ENCODE data around the gene NLN. TPM values are rescaled to one million over a fixed set of nuclear protein-coding genes. Genes with fewer than 3 reads are reported as not detected.

NLN gene
- total RNA-seq, 1 experiment from 2014 or later: 34.8 TPM

DNA sequence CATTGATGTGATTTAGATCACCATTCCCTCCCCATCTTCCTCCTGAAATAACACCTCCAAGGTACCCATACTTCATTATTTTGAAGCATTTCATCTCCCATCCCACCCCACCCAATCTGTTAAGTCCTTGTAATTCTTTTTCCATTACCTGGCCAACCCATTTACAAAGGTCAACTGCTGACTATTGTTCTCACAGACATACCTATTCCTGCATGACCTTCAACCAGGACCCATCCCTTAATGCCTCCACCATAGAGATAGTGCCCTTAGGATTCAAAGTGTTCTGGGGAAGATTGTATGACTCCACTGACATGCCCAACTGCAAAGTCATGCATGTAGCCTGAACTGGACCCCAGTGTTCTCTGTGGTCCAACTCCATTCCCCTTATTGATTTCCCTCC, 91.2 kb downstream of the NLN start:
- H3K4me3 Mint-ChIP-seq (ENCODE audit: unreplicated experiment): no peak overlapping the region
- TF ChIP-seq, protein P1, sequence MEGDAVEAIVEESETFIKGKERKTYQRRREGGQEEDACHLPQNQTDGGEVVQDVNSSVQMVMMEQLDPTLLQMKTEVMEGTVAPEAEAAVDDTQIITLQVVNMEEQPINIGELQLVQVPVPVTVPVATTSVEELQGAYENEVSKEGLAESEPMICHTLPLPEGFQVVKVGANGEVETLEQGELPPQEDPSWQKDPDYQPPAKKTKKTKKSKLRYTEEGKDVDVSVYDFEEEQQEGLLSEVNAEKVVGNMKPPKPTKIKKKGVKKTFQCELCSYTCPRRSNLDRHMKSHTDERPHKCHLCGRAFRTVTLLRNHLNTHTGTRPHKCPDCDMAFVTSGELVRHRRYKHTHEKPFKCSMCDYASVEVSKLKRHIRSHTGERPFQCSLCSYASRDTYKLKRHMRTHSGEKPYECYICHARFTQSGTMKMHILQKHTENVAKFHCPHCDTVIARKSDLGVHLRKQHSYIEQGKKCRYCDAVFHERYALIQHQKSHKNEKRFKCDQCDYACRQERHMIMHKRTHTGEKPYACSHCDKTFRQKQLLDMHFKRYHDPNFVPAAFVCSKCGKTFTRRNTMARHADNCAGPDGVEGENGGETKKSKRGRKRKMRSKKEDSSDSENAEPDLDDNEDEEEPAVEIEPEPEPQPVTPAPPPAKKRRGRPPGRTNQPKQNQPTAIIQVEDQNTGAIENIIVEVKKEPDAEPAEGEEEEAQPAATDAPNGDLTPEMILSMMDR (IDR thresholded peaks at IDR 0.05; ENCODE audit: insufficient read depth in 1 of 2, low read depth in 1 of 2, low read length in 1 of 2, severe bottlenecking in 1 of 2, unreplicated experiment in 1 of 2): no peak
- no peak overlapping the region for H3K4me3 ChIP-seq (ENCODE audit: low read depth, low read length)
- H3K4me1 Mint-ChIP-seq (ENCODE audit: low read depth, unreplicated experiment): peaks cover 3% of the 10 kb centered on the region
- H3K27me3 Mint-ChIP-seq (ENCODE audit: insufficient read depth, unreplicated experiment): no peaks in the 10 kb centered on the region
- intact Hi-C loops (cut with micrococcal nuclease; ENCODE audit: unreplicated experiment): loop anchor here (5.0 kb wide), 1 partner anchor 39 kb away; no protein-coding TSS in a partner anchor
- H3K36me3 ChIP-seq (ENCODE audit: control insufficient read depth, insufficient read depth, low read length): peaks cover 2% of the 10 kb centered on the region
- POLR2A ChIA-PET: no interaction called here
- peaks cover 15% of the 10 kb centered on the region for H3K4me1 ChIP-seq
- peaks cover 42% of the 10 kb centered on the region for H3K36me3 Mint-ChIP-seq (ENCODE audit: insufficient read depth, unreplicated experiment)
- no TSS peak for BruUV-seq (replicated peaks)
- no peaks in the 10 kb centered on the region for H3K27me3 ChIP-seq (replicated peaks; ENCODE audit: control insufficient read depth, insufficient read depth, low read length)
- CTCF ChIA-PET: no interaction called here
- H3K9me3 Mint-ChIP-seq (ENCODE audit: unreplicated experiment): no peaks in the 10 kb centered on the region
- H3K27ac Mint-ChIP-seq (ENCODE audit: unreplicated experiment): no peak overlapping the region
- no peak for DNase-seq
- H3K9me3 ChIP-seq: no peaks in the 10 kb centered on the region

DNA sequence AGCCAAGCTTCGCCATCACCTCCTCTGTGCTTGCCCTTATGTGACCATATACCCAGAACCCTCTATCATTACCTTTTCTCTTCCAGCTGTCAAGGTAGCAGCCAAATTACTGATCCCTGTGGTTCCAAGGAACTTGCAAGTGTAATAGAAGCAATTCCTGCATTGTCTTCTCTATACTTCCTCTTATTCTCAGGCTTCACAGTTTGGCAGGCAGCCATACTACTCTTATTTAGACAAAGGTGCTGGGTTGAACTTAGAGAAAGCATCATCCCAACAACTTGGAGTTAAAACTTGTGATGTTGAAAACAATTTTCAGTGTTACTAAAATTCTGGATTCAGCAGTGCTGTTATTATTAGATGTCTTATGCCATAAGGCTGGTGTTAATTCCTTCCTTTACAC, 93.2 kb downstream of the NLN start:
- no peak overlapping the region for H3K27ac Mint-ChIP-seq (ENCODE audit: unreplicated experiment)
- Histone ChIP-seq H3K27me3 (replicated peaks; ENCODE audit: control insufficient read depth, insufficient read depth, low read length) (no peaks in the 10 kb centered on the region), H3K4me3 (ENCODE audit: low read depth, low read length) (no peak overlapping the region), H3K9me3 (no peaks in the 10 kb centered on the region), H3K4me1 (peaks cover 20% of the 10 kb centered on the region), H3K36me3 (ENCODE audit: control insufficient read depth, insufficient read depth, low read length) (peaks cover 2% of the 10 kb centered on the region)
- no peaks in the 10 kb centered on the region for H3K27me3 Mint-ChIP-seq (ENCODE audit: insufficient read depth, unreplicated experiment)
- no TSS peak for BruUV-seq (replicated peaks)
- no peak overlapping the region for H3K4me3 Mint-ChIP-seq (ENCODE audit: unreplicated experiment)
- ChIA-PET CTCF (no interaction called here), POLR2A (no interaction called here)
- DNase-seq: no peak
- intact Hi-C loops (cut with micrococcal nuclease; ENCODE audit: unreplicated experiment): no loop called here
- no peaks in the 10 kb centered on the region for H3K9me3 Mint-ChIP-seq (ENCODE audit: unreplicated experiment)
- peaks cover 9% of the 10 kb centered on the region for H3K4me1 Mint-ChIP-seq (ENCODE audit: low read depth, unreplicated experiment)
- TF ChIP-seq, protein P1 (IDR thresholded peaks at IDR 0.05; ENCODE audit: insufficient read depth in 1 of 2, low read depth in 1 of 2, low read length in 1 of 2, severe bottlenecking in 1 of 2, unreplicated experiment in 1 of 2): no peak
- peaks cover 41% of the 10 kb centered on the region for H3K36me3 Mint-ChIP-seq (ENCODE audit: insufficient read depth, unreplicated experiment)

DNA sequence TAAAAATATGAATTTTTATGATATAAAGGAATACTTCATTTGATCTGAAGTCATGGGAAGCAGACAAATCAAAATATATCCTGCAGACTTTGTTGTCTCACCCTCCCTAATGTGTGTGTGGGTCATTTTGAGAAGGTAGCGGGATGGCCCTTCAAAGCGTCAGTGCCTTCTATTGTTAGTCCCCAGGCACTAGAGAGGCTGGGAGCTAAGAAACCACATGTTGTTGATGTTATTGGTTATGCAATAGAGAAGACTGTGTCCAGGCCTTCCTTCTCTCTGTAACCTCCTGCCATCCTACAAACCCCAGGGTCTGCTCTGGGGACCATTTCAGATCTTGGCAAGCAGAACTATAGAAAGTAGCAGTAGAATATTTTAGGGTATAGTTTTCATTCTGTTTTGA, 94.7 kb downstream of the NLN start:
- H3K4me1 Mint-ChIP-seq (ENCODE audit: low read depth, unreplicated experiment): peaks cover 9% of the 10 kb centered on the region
- H3K36me3 Mint-ChIP-seq (ENCODE audit: insufficient read depth, unreplicated experiment): peaks cover 36% of the 10 kb centered on the region
- H3K4me1 ChIP-seq: peaks cover 15% of the 10 kb centered on the region
- H3K36me3 ChIP-seq (ENCODE audit: control insufficient read depth, insufficient read depth, low read length): peaks cover 2% of the 10 kb centered on the region
- DNase-seq: no peak
- H3K9me3 Mint-ChIP-seq (ENCODE audit: unreplicated experiment): no peaks in the 10 kb centered on the region
- no peak overlapping the region for H3K27ac Mint-ChIP-seq (ENCODE audit: unreplicated experiment)
- TF ChIP-seq, protein P1 (IDR thresholded peaks at IDR 0.05; ENCODE audit: insufficient read depth in 1 of 2, low read depth in 1 of 2, low read length in 1 of 2, severe bottlenecking in 1 of 2, unreplicated experiment in 1 of 2): no peak
- H3K4me3 ChIP-seq (ENCODE audit: low read depth, low read length): no peak overlapping the region
- H3K9me3 ChIP-seq: no peaks in the 10 kb centered on the region
- H3K27me3 ChIP-seq (replicated peaks; ENCODE audit: control insufficient read depth, insufficient read depth, low read length): no peaks in the 10 kb centered on the region
- ChIA-PET CTCF (no interaction called here), POLR2A (no interaction called here)
- no peak overlapping the region for H3K4me3 Mint-ChIP-seq (ENCODE audit: unreplicated experiment)
- H3K27me3 Mint-ChIP-seq (ENCODE audit: insufficient read depth, unreplicated experiment): no peaks in the 10 kb centered on the region
- BruUV-seq (replicated peaks): no TSS peak
- intact Hi-C loops (cut with micrococcal nuclease; ENCODE audit: unreplicated experiment): no loop called here
